ENCODE results near the gene KLHL5.
"Not testable (repeated sequence)": the region's sequence is repeated elsewhere in the genome, so short reads cannot be mapped to it uniquely, and the experiment has no call there.

The KLHL5 gene

DNA sequence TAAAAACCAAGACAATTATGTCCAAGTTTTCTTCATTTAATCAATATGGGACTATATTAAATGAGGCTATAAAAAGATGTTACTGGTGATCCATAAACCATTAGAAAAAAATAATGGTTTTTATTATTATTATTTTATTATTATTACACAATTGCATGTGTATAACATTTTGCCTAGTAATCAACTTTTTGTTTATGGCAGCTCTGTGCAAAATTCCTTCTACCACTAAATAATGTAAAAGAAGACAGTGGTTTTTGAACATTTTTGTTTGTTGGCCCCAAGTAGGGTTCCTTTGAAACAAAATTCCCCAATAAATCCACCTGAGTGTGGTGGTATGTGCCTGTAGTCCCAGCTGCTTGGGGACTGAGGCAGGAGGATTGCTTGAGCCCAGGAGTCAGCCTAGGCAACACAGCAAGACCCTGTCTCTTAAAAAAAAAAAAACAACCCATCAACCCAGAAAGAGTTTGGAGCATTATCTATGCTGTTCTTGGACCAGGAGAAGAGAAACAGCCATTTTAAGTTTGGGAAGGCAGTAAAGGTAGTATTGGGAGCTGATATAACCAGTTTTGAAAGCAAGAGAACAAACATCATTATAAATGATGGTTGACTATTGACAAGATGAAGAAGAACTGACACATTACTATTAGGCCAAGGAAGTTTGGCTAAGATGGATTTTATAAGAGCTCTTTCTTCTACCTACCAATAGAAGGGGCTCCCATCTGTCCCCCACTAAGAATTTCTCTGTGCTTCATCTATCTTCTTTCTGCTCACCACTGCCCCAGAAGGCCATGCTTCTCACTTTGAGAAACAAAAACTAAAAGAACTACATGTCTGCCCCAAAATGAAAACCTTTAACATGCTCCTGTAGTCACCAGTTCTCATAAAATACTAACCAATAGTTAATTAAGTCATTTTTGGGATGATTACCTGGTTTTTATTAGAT, 32.0 kb upstream of the KLHL5 start:
- H3K4me3 ChIP-seq (ENCODE audit: severe bottlenecking) = peak overlapping the region; percentile 32

DNA sequence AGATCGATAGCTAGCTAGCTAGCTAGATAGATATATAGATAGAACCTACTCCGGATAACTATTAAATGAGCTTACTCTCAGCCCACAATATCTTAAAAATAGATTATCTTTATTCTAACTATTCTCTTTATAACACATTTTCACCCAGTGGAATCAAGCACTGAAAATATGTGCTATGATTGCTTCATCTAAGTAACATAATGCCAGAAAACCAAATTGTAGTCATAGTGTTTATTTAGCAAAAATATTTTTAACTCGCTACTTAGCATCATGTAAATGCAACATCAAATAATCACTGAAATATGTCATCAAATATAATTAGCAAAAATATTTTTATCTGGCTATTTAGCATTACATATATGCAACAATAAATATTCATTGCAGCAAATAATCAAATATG, 31.3 kb upstream of the KLHL5 start:
- TF ChIP-seq, protein P1, sequence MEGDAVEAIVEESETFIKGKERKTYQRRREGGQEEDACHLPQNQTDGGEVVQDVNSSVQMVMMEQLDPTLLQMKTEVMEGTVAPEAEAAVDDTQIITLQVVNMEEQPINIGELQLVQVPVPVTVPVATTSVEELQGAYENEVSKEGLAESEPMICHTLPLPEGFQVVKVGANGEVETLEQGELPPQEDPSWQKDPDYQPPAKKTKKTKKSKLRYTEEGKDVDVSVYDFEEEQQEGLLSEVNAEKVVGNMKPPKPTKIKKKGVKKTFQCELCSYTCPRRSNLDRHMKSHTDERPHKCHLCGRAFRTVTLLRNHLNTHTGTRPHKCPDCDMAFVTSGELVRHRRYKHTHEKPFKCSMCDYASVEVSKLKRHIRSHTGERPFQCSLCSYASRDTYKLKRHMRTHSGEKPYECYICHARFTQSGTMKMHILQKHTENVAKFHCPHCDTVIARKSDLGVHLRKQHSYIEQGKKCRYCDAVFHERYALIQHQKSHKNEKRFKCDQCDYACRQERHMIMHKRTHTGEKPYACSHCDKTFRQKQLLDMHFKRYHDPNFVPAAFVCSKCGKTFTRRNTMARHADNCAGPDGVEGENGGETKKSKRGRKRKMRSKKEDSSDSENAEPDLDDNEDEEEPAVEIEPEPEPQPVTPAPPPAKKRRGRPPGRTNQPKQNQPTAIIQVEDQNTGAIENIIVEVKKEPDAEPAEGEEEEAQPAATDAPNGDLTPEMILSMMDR (IDR thresholded peaks at IDR 0.05; ENCODE audit: poor library complexity, severe bottlenecking) = no peak
- Histone ChIP-seq H3K9me3 (ENCODE audit: severe bottlenecking) (no peaks in the 10 kb centered on the region), H3K4me1 (ENCODE audit: insufficient read depth, poor library complexity, severe bottlenecking) (peaks cover 54% of the 10 kb centered on the region), H3K27me3 (ENCODE audit: insufficient read depth, poor library complexity, severe bottlenecking) (no peaks in the 10 kb centered on the region), H3K27ac (ENCODE audit: poor library complexity, severe bottlenecking) (peak overlapping the region; percentile 95), H3K36me3 (ENCODE audit: low read depth) (peaks cover 17% of the 10 kb centered on the region), H3K4me3 (ENCODE audit: severe bottlenecking) (peak overlapping the region; percentile 32)
- ATAC-seq (ENCODE audit: low read depth) = no peak
- DNase-seq (ENCODE audit: low spot score) = no peak

More for the DNA sequence above, 32.0 kb upstream of the KLHL5 start:
- peaks cover 52% of the 10 kb centered on the region for H3K4me1 ChIP-seq (ENCODE audit: insufficient read depth, poor library complexity, severe bottlenecking)
- H3K27ac ChIP-seq (ENCODE audit: poor library complexity, severe bottlenecking) = peak overlapping the region; percentile 95
- TF ChIP-seq, protein P1 (IDR thresholded peaks at IDR 0.05; ENCODE audit: poor library complexity, severe bottlenecking) = peak; percentile 20
- H3K9me3 ChIP-seq (ENCODE audit: severe bottlenecking) = no peaks in the 10 kb centered on the region
- ATAC-seq (ENCODE audit: low read depth) (peak; percentile 35; the same call in 2 of the 3 replicates), DNase-seq (ENCODE audit: low spot score) (no peak)
- no peaks in the 10 kb centered on the region for H3K27me3 ChIP-seq (ENCODE audit: insufficient read depth, poor library complexity, severe bottlenecking)
- peaks cover 17% of the 10 kb centered on the region for H3K36me3 ChIP-seq (ENCODE audit: low read depth)

DNA sequence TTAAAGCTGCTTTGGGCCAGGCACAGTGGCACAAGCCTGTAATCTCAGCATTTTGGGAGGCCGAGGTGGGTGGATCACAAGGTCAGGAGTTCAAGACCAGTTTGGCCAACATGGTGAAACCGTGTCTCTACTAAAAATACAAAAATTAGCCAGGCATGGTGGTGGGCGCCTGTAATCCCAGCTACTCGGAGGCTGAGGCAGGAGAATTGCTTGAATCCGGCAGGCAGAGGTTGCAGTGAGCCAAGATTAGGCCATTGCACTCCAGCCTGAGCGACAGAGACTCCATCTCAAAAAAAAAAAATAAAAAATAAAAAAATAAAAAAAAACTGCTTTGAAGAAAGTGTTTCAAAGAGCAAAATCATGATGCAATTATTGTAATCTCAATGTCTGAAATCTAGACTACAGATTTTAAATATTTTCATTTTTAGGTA, 30.4 kb upstream of the KLHL5 start:
- not testable (repeated sequence) for ATAC-seq (ENCODE audit: low read depth); H3K9me3 ChIP-seq (ENCODE audit: severe bottlenecking); H3K27me3 ChIP-seq (ENCODE audit: insufficient read depth, poor library complexity, severe bottlenecking); DNase-seq (ENCODE audit: low spot score)
- peak overlapping the region; percentile 32 for H3K4me3 ChIP-seq (ENCODE audit: severe bottlenecking)
- peak overlapping the region; percentile 95 for H3K27ac ChIP-seq (ENCODE audit: poor library complexity, severe bottlenecking)
- peaks cover 13% of the 10 kb centered on the region for H3K36me3 ChIP-seq (ENCODE audit: low read depth)
- peaks cover 56% of the 10 kb centered on the region for H3K4me1 ChIP-seq (ENCODE audit: insufficient read depth, poor library complexity, severe bottlenecking)

DNA sequence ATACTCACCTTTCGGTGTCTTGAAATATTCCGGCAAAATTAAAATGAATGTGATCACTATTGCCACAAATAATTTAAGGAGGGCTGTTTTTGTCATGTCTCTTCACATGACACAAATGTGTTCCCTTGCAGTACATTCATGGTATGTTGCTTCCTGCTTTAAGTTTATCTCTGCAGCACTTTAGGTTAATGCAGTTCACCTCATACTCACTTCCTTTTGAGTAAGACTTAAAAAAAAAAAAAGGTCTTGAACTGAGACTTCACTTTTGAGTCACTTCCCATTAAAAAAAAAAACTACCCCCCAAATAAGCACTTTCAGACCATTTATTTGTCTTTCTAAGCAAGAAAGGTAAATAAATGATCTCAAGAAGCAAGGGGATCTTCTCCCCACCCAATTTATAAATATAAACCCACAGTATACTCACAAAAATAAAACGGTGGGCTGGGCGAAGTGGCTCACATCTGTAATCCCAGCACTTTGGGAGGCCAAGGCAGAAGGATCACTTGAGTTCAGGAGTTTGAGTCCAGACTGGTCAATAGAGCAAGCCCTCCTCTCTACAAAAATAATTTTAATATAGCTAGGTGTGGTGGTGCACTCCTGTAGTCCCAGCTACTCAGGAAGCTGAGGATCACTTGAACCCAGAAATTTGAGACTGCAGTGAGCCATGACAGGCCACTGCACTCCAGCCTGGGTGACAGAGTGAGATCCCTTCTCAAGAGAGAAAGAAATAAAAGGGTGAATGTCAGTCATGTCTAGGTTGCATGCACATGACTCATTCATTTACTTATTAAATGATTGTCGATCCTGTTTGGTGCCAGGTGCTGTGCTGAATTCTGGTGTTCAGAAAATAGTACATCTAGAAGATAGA, 29.6 kb upstream of the KLHL5 start, which contains the start of gene TMEM156:
TSS of gene TMEM156 (minus strand) at position 192 of the 868 bp plus-strand sequence. CDS start at position 96, 96 bp downstream.
- TF ChIP-seq, protein P1 (IDR thresholded peaks at IDR 0.05; ENCODE audit: poor library complexity, severe bottlenecking) = no peak
- Histone ChIP-seq H3K4me3 (ENCODE audit: severe bottlenecking) (peak within 1 kb of the TSS; percentile 32), H3K36me3 (ENCODE audit: low read depth) (peaks cover 7% of the 10 kb centered on the region; the same call in 1 of the 2 replicates), H3K9me3 (ENCODE audit: severe bottlenecking) (no peaks in the 10 kb centered on the region), H3K27me3 (ENCODE audit: insufficient read depth, poor library complexity, severe bottlenecking) (no peaks in the 10 kb centered on the region), H3K4me1 (ENCODE audit: insufficient read depth, poor library complexity, severe bottlenecking) (peaks cover 58% of the 10 kb centered on the region), H3K27ac (ENCODE audit: poor library complexity, severe bottlenecking) (peak within 1 kb of the TSS; percentile 95)
- ATAC-seq (ENCODE audit: low read depth) (peak; percentile 46), DNase-seq (ENCODE audit: low spot score) (no peak)

DNA sequence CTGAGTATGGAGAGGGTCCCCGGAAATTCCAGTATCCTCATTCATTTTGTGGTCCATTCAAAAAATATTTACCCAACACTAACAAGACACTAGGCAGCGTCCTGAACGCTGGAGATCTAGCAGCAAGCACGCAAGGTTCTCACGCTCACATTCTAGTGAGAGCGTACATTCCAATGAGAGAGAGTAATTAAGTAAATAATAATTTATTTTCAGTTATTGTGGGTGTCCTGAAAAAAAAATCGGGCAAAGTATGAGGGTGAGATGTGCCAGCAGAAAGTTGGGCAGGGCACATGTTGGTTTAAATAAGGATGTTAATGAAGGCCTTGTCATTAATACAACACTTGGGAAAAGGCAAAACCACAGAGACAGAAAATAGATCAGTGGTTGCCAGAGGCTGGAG, 25.9 kb upstream of the KLHL5 start:
- no peaks in the 10 kb centered on the region for H3K36me3 ChIP-seq (ENCODE audit: low read depth)
- H3K27ac ChIP-seq (ENCODE audit: poor library complexity, severe bottlenecking) = peak overlapping the region; percentile 95
- peaks cover 58% of the 10 kb centered on the region for H3K4me1 ChIP-seq (ENCODE audit: insufficient read depth, poor library complexity, severe bottlenecking)
- no peaks in the 10 kb centered on the region for H3K27me3 ChIP-seq (ENCODE audit: insufficient read depth, poor library complexity, severe bottlenecking)
- no peak overlapping the region for H3K4me3 ChIP-seq (ENCODE audit: severe bottlenecking)
- ATAC-seq (ENCODE audit: low read depth) = peak; percentile 74
- no peaks in the 10 kb centered on the region for H3K9me3 ChIP-seq (ENCODE audit: severe bottlenecking)
- peak; percentile 87 for DNase-seq (ENCODE audit: low spot score)
- TF ChIP-seq, protein P1 (IDR thresholded peaks at IDR 0.05; ENCODE audit: poor library complexity, severe bottlenecking) = no peak

Data from RWPE2 (cell line).